ENCODE measurements around the gene NTHL1.

Gene NTHL1

DNA sequence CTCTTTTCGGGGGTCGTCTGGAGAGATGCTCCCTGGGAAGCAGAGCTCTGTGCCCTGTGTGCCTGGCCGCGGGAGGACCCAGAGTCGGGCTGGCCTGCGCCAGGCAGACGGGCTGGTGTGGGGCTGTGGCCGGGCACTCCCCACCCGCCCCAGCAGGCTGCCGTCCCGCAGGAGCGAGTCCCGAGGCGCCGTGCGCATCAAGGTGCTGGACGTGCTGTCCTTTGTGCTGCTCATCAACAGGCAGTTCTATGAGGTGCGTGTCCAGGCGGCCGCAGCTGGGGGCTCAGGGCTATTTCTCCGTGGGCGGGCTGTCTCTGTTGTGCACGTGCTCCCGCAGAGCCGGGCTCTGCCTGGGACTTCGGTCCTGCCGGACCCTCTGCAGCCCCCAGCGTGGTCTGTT, 15.2 kb upstream of the NTHL1 start:
- Mint-ChIP-seq H3K27ac (no peak overlapping the region), H3K27me3 (no peaks in the 10 kb centered on the region), H3K9me3 (no peaks in the 10 kb centered on the region), H3K4me1 (no peaks in the 10 kb centered on the region), H3K4me3 (no peak overlapping the region), H3K36me3 (peaks cover 13% of the 10 kb centered on the region)
- CTCF ChIA-PET, result no interaction called here
- no peak for DNase-seq

DNA sequence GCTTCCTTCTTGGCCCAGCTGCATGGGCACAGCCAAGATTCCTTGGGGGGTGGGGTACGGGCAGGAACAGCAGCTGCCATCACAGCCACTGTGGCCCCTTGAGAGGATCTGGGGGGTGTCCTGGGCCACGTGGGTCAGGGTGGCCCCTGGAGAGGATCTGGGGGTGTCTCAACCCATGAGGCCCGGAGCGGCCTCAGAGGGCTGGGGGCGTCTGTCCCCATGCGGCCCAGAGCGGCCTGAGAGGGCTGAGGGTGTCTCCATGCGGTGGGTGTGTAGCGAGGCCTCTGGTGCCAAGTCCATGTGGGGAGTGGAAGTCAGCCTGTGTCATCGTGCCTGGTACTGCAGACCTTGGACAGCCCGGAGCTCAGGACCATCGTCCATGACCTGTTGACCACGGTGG, 13.9 kb upstream of the NTHL1 start:
- Mint-ChIP-seq H3K27me3 (no peaks in the 10 kb centered on the region), H3K4me3 (no peak overlapping the region), H3K36me3 (peaks cover 14% of the 10 kb centered on the region), H3K27ac (no peak overlapping the region), H3K9me3 (no peaks in the 10 kb centered on the region), H3K4me1 (no peaks in the 10 kb centered on the region)
- CTCF ChIA-PET, result no interaction called here
- no peak for DNase-seq

DNA sequence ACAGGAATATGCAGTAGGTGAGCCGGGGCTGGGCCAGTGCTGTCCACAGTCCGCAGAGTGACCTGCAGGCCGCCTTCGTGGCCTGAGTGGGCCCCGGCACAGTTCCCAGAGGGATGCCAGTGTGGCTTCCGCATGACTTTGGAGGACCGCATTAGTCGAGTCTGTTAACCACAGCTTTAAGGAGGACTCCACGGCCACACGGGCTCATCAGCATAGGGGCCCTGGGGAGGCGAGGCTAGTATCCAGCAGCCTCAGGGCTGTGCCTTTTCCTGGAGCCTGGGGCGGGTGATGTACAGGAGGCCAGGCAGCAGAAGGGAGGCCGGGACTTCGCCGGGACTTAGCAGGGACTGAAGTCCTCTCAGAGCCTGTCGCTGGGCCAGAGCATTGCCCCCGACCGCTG, 13.4 kb upstream of the NTHL1 start:
- Mint-ChIP-seq H3K4me3 (no peak overlapping the region), H3K36me3 (peaks cover 10% of the 10 kb centered on the region), H3K9me3 (no peaks in the 10 kb centered on the region), H3K27ac (no peak overlapping the region), H3K27me3 (no peaks in the 10 kb centered on the region), H3K4me1 (no peaks in the 10 kb centered on the region)
- CTCF ChIA-PET, result no interaction called here
- no peak for DNase-seq

DNA sequence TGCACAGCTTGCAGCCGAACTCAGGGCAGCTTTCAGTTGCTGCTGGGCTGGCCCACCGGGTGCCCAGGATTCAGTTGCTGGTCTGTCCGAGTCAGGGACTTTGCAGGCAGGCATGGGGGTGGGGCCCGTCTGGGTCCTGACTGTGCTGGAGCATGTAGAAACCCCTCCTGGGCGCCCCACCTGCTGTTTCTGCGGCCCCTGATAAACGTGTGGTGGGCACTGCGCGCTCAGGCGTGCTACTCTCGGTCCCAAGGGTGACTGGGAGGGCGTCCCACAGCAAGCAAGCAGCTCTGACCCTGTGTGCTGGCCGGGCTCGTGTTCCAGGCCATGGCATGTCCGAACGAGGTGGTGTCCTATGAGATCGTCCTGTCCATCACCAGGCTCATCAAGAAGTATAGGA, 12.7 kb upstream of the NTHL1 start:
- CTCF ChIA-PET, result no interaction called here
- no peaks in the 10 kb centered on the region for H3K9me3 Mint-ChIP-seq
- no peaks in the 10 kb centered on the region for H3K4me1 Mint-ChIP-seq
- H3K4me3 Mint-ChIP-seq, result no peak overlapping the region
- no peak for DNase-seq
- no peak overlapping the region for H3K27ac Mint-ChIP-seq
- peaks cover 6% of the 10 kb centered on the region for H3K36me3 Mint-ChIP-seq
- H3K27me3 Mint-ChIP-seq, result no peaks in the 10 kb centered on the region

DNA sequence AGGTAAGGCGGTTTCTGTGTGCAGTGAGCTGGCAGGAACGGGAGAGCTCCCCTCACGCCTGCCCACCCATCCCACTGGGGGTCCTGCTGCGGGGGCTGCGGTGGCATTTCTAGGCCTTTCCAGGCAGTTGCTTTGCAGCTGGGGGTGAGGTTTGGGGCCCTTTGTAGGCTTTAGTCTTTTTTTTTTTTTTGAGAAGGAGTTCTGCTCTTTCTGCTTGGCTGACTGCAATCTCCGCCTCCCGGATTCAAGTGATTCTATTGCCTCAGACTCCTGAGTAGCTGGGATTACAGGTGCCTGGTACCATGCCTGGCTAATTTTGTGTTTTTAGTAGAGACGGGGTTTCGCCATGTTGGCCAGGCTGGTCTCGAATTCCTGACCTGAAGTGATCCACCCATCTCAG, 11.2 kb upstream of the NTHL1 start:
- Mint-ChIP-seq H3K4me3 (no peak overlapping the region), H3K4me1 (no peaks in the 10 kb centered on the region), H3K36me3 (peaks cover 6% of the 10 kb centered on the region), H3K9me3 (no peaks in the 10 kb centered on the region), H3K27me3 (no peaks in the 10 kb centered on the region), H3K27ac (no peak overlapping the region)
- no peak for DNase-seq
- CTCF ChIA-PET, result interaction anchor here (0.6 kb wide), 1 partner anchor 34 kb away, joined by 3 read pairs; no protein-coding TSS in a partner anchor

DNA sequence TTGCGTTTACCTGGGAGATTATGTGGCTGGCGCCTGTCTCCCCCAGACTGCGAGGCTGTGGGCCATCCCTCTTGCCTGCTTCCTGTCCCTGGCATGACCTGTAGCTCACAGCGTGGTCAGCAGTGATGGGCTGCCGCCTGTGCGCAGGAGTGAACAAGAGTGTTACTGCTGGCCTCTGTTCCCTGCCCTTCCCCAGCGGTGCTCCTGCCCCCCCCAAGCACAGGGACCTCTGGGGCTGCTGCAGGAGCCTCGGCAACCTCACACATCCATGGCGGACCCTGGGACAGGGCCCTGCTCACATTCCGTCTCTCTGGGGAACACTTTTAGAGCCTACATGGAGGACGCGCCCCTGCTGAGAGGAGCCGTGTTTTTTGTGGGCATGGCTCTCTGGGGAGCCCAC, 10.8 kb upstream of the NTHL1 start:
- Mint-ChIP-seq H3K4me1 (no peaks in the 10 kb centered on the region), H3K27me3 (no peaks in the 10 kb centered on the region), H3K36me3 (peaks cover 3% of the 10 kb centered on the region), H3K4me3 (no peak overlapping the region), H3K27ac (no peak overlapping the region), H3K9me3 (no peaks in the 10 kb centered on the region)
- no peak for DNase-seq
- CTCF ChIA-PET, result interaction anchor here (0.6 kb wide), 1 partner anchor 34 kb away, joined by 3 read pairs; no protein-coding TSS in a partner anchor

DNA sequence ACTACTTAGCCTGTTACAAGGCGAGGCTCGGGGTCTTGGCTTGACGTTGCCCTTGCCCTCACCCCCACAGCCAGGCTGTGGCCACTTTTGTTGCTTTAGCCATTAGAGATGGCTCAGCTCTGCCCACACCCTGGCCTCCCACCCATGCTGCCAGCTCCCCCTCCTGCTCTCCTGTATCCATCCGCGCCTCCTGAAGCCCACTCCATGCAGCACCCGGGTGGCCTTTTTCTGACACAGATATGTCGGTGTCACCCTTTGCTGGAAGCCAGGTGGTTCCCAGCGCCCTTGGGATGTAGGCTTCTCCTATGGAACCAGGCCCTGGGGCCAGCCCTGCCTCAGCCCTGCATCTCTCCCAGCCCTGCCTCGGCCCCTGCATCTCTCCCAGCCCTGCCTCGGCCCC, 9.8 kb upstream of the NTHL1 start:
- DNase-seq, result no peak
- CTCF ChIA-PET, result no interaction called here
- no peaks in the 10 kb centered on the region for H3K4me1 Mint-ChIP-seq
- H3K4me3 Mint-ChIP-seq, result no peak overlapping the region
- H3K27ac Mint-ChIP-seq, result no peak overlapping the region
- H3K27me3 Mint-ChIP-seq, result no peaks in the 10 kb centered on the region
- peaks cover 2% of the 10 kb centered on the region for H3K36me3 Mint-ChIP-seq
- no peaks in the 10 kb centered on the region for H3K9me3 Mint-ChIP-seq

DNA sequence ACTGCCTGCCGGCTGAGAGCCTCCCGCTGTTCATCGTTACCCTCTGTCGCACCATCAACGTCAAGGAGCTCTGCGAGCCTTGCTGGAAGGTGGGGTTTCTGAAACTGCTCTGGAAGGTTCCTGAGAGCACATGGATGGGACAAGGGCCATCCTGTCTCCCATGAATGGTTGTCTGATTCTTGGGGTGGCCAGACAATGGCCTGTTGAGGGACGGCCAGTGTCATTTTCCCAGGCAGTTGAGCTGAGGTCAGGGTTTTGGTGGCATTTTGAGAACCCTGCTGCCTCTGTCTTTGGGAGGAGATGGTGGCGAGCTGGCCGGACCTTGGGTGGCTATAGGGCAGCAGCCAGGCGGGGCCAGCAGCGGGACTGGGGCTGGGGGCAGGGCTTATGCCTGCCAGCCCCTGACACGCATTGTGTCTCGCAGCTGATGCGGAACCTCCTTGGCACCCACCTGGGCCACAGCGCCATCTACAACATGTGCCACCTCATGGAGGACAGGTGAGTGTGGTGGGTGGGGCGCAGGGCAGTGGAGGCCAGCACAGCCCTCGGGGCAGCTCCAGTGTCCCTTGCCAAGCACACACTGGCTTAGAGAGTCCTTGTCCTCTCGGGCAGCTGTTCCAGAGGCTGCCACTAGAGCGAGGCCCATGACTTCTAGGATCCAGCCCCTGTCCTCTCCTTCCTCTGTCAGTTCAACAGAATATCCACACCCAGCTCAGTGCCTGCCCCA, 9.2 kb upstream of the NTHL1 start:
- H3K27me3 Mint-ChIP-seq, result no peaks in the 10 kb centered on the region
- H3K4me3 Mint-ChIP-seq, result no peak overlapping the region
- peaks cover 2% of the 10 kb centered on the region for H3K36me3 Mint-ChIP-seq
- H3K27ac Mint-ChIP-seq, result no peak overlapping the region
- CTCF ChIA-PET, result no interaction called here
- H3K4me1 Mint-ChIP-seq, result no peaks in the 10 kb centered on the region
- DNase-seq, result no peak
- no peaks in the 10 kb centered on the region for H3K9me3 Mint-ChIP-seq

DNA sequence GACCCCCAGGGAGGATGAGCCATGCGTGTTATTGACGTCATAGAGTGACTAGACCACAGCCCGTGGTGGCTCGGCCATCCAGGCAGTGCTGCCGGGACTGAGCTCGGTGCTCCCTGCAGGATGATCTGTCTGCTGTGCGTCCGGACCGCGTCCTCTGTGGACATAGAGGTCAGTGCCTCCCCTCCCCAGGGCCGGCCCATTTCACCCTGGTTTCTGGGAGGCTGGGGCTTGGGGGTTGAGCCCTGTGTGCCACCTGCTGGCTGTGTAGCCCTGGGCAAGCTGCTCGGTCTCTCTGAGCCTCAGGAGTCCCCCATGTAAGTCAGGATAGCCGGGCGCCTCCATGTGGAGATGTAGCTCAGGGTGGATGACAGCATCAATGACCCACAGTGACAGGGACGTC, 8.4 kb upstream of the NTHL1 start:
- DNase-seq, result no peak
- Mint-ChIP-seq H3K27me3 (no peaks in the 10 kb centered on the region), H3K4me3 (no peak overlapping the region), H3K4me1 (no peaks in the 10 kb centered on the region), H3K36me3 (peaks cover 9% of the 10 kb centered on the region), H3K27ac (no peak overlapping the region), H3K9me3 (no peaks in the 10 kb centered on the region)
- CTCF ChIA-PET, result no interaction called here

DNA sequence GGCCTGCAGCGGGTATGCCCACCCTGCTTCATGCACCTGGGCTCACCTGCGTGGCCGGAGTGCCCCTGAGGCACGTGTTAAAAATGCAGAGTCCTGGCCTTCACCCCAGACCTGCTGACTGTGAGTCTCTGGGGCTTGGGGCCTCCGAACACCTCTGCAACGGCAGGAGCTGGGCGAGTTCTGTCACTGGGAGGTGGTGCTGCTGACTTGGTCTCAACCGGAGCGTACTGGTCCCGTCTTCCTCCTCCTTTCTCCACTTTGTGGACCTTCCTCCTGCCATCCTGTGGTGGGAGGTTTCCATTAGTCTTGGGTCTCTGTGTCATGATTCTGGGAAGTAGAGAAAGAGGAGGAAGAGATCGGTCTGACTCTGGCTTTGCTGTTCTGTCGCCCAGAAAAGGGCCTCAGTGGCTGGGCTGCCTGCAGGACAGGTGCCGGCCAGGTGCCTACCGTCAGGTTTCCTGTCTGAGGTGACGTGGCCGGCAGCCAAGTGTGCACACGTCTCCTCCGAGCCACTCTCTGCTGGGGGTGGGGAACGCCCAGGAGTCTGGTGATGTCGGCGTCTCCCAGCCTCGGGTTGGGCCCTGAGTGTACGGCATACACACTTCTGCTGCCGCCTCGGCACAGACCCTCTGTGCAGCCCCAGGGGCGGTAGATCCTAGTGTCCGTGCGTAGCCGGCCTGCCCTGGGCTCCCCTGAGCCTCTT, 7.1 kb upstream of the NTHL1 start:
- peaks cover 13% of the 10 kb centered on the region for H3K36me3 Mint-ChIP-seq
- H3K4me1 Mint-ChIP-seq, result no peaks in the 10 kb centered on the region
- no peaks in the 10 kb centered on the region for H3K27me3 Mint-ChIP-seq
- H3K4me3 Mint-ChIP-seq, result no peak overlapping the region
- H3K9me3 Mint-ChIP-seq, result no peaks in the 10 kb centered on the region
- CTCF ChIA-PET, result no interaction called here
- H3K27ac Mint-ChIP-seq, result no peak overlapping the region
- DNase-seq, result no peak

DNA sequence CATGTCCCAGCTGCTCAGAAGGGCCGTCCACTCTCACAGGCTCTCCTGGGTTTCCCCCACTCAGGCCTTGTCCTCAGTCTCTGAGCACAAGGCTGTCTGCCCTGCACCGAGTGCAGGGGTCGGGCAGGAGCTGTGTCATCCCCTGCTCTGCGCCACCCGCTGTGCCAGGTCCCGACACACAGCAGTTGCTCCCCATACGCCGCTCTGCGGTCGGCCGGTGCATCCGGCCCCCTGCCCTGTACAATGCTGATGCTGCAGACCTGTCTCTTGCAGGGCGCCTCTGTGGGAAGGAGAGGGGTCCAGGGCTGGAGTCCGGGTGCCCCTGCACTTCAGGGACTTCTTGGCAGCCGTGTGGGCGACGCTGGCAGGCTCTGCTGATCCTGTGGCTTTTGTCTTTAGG, 6.3 kb upstream of the NTHL1 start:
- H3K27ac Mint-ChIP-seq, result no peak overlapping the region
- CTCF ChIA-PET, result no interaction called here
- peaks cover 13% of the 10 kb centered on the region for H3K36me3 Mint-ChIP-seq
- no peaks in the 10 kb centered on the region for H3K27me3 Mint-ChIP-seq
- H3K9me3 Mint-ChIP-seq, result no peaks in the 10 kb centered on the region
- no peak overlapping the region for H3K4me3 Mint-ChIP-seq
- peaks cover 5% of the 10 kb centered on the region for H3K4me1 Mint-ChIP-seq
- no peak for DNase-seq

DNA sequence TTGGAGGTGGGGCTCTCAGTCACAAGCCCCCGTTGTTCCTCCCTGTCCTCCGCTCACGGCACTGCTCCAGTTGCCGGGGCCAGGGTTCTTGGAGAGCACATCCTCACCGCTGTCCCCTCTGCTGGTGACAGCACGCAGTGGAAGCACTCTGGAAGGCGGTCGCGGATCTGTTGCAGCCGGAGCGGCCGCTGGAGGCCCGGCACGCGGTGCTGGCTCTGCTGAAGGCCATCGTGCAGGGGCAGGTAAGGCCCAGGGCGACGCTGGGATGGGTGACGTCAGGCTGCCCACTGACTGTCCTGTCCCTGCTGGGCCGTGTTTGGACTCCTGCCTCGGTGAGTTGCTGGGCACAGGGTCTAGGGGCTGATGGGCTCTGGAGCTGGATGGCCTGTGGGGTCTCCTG, 5.6 kb upstream of the NTHL1 start:
- Mint-ChIP-seq H3K27me3 (no peaks in the 10 kb centered on the region), H3K27ac (no peak overlapping the region), H3K9me3 (no peaks in the 10 kb centered on the region), H3K4me3 (no peak overlapping the region), H3K4me1 (peaks cover 12% of the 10 kb centered on the region), H3K36me3 (peaks cover 13% of the 10 kb centered on the region)
- DNase-seq, result no peak
- CTCF ChIA-PET, result interaction anchor here (0.6 kb wide), 1 partner anchor 715 kb away, joined by 3 read pairs; no protein-coding TSS in a partner anchor

DNA sequence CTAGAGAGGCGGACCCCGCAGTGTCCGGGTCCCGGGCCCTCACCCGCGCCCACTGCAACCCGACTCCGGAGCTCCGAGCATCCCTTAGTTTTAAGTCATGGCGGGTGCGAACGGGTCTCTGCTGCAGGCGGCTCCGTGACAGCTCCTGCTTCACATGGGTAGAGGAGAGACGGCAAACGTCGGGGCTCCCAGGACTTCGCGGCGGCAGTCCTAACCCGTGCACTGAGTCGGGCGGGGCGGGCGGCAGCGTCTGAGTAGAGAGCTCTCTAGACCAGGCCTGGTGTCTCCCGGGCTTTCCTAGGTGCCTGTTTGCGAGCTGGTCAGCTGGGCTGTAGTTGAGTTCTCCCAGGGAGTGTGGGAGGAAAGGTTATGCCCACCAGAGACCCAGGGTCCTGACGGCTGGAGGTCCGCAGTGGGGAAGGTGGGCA, 496 bp upstream of the NTHL1 start:
- peaks cover 25% of the 10 kb centered on the region for H3K4me1 Mint-ChIP-seq
- H3K27me3 Mint-ChIP-seq, result no peaks in the 10 kb centered on the region
- peak overlapping the region; percentile 82 for H3K27ac Mint-ChIP-seq
- H3K9me3 Mint-ChIP-seq, result no peaks in the 10 kb centered on the region
- H3K4me3 Mint-ChIP-seq, result peak overlapping the region; percentile 93
- CTCF ChIA-PET, result interaction anchor here (0.9 to 3.2 kb wide), 2 partner anchors 92 to 107 kb away, joined by 3 to 14 read pairs; no protein-coding TSS in a partner anchor
- no peak for DNase-seq
- peaks cover 14% of the 10 kb centered on the region for H3K36me3 Mint-ChIP-seq

DNA sequence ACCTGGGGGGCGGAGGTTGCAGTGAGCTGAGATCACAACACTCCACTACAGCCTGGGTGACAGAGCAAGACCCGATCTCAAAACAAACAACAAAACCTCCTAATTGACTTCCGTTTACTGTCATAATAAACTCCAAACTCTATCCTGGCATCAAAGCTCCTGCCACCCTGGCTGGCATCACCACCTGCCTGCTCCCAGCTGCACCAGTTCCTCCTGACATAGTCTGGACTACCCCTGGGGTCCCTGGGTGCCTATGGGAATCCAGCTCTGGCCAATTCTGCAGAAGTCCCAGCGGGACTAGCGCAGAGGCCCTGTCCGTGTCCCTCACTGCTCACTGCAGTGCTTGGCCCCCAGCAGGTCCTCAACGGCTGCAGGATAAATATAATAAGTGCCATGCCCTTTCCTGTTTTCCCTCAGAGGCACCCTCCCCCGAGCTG, 723 bp downstream of the NTHL1 start:
- H3K27ac Mint-ChIP-seq, result peak overlapping the region; percentile 82
- H3K4me3 Mint-ChIP-seq, result peak overlapping the region; percentile 93
- peaks cover 14% of the 10 kb centered on the region for H3K36me3 Mint-ChIP-seq
- H3K9me3 Mint-ChIP-seq, result no peaks in the 10 kb centered on the region
- peak; percentile 25 for DNase-seq
- CTCF ChIA-PET, result interaction anchor here (0.8 to 3.2 kb wide), 4 partner anchors 8 to 93 kb away, joined by 3 to 14 read pairs (median 4); no protein-coding TSS in a partner anchor
- H3K27me3 Mint-ChIP-seq, result no peaks in the 10 kb centered on the region
- peaks cover 25% of the 10 kb centered on the region for H3K4me1 Mint-ChIP-seq

All from activated naive CD4-positive, alpha-beta T cell treated with anti-CD3 and anti-CD28 coated beads, Interleukin-2, amount 10 ng/mL, durations not matched to agents 7 days and 5 days (primary cell).